HG03457 (cell line): Measurements from ENCODE around the gene GULP1.
"Not testable (repeated sequence)": the region's sequence is repeated elsewhere in the genome, so short reads cannot be mapped to it uniquely, and the experiment has no call there.

Experiments
- ATAC-seq: cut with Tn5 transposase; IDR thresholded peaks from one replicate; pipeline ENCODE4 v1.9.1; 2021; ENCODE audit warnings: moderate number of reproducible peaks; ENCODE audit not compliant: unreplicated experiment

GULP1 gene

GRCh38 chr2:188292348-188293239, 920 bp downstream of the GULP1 start:
- ATAC-seq, result no peak

GRCh38 chr2:188293601-188294351, 2.1 kb downstream of the GULP1 start:
- no peak for ATAC-seq

GRCh38 chr2:188294352-188294926, 2.8 kb downstream of the GULP1 start:
- ATAC-seq, result no peak

GRCh38 chr2:188295067-188295685, 3.5 kb downstream of the GULP1 start:
- ATAC-seq, result no peak

- no peak for ATAC-seq
These were observed 6.3 kb downstream of the GULP1 start for GRCh38 chr2:188297978-188298377.

- not testable (repeated sequence) for ATAC-seq
These were observed 7.3 kb downstream of the GULP1 start for GRCh38 chr2:188298937-188299371.

GRCh38 chr2:188303363-188304031, 11.8 kb downstream of the GULP1 start:
- ATAC-seq, result no peak

GRCh38 chr2:188305271-188305670, 13.6 kb downstream of the GULP1 start:
- no peak for ATAC-seq

GRCh38 chr2:188306271-188306670, 14.6 kb downstream of the GULP1 start:
- no peak for ATAC-seq

GRCh38 chr2:188307850-188308283, 16.2 kb downstream of the GULP1 start:
- ATAC-seq, result no peak

GRCh38 chr2:188308483-188308882, 16.8 kb downstream of the GULP1 start:
- ATAC-seq, result no peak

GRCh38 chr2:188309364-188309763, 17.7 kb downstream of the GULP1 start:
- ATAC-seq, result no peak

GRCh38 chr2:188314314-188315054, 22.8 kb downstream of the GULP1 start:
- ATAC-seq, result no peak

- no peak for ATAC-seq
These were observed 24.1 kb downstream of the GULP1 start for GRCh38 chr2:188315750-188316149.

GRCh38 chr2:188316342-188316741, 24.7 kb downstream of the GULP1 start:
- no peak for ATAC-seq

- no peak for ATAC-seq
These were observed 25.2 kb downstream of the GULP1 start for GRCh38 chr2:188316791-188317423.

- ATAC-seq, result no peak
These were observed 26.6 kb downstream of the GULP1 start for GRCh38 chr2:188318161-188318749.

- no peak for ATAC-seq
These were observed 28.2 kb downstream of the GULP1 start for GRCh38 chr2:188319838-188320237.

- no peak for ATAC-seq
These were observed 29.2 kb downstream of the GULP1 start for GRCh38 chr2:188320861-188321260.
